ENCODE data around the gene TRIM71.

GRCh38 chr3:32841341-32841740 lies 23.5 kb downstream of the TRIM71 start:
- TF ChIP-seq, protein P1, sequence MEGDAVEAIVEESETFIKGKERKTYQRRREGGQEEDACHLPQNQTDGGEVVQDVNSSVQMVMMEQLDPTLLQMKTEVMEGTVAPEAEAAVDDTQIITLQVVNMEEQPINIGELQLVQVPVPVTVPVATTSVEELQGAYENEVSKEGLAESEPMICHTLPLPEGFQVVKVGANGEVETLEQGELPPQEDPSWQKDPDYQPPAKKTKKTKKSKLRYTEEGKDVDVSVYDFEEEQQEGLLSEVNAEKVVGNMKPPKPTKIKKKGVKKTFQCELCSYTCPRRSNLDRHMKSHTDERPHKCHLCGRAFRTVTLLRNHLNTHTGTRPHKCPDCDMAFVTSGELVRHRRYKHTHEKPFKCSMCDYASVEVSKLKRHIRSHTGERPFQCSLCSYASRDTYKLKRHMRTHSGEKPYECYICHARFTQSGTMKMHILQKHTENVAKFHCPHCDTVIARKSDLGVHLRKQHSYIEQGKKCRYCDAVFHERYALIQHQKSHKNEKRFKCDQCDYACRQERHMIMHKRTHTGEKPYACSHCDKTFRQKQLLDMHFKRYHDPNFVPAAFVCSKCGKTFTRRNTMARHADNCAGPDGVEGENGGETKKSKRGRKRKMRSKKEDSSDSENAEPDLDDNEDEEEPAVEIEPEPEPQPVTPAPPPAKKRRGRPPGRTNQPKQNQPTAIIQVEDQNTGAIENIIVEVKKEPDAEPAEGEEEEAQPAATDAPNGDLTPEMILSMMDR (IDR thresholded peaks at IDR 0.05; ENCODE audit: poor library complexity, severe bottlenecking), result no peak
- TF ChIP-seq SMC3 (conservative IDR thresholded peaks at IDR 0.05; ENCODE audit: poor library complexity), result no peak
- no peak for TF ChIP-seq EZH2 (IDR thresholded peaks at IDR 0.05; ENCODE audit: borderline replicate concordance, insufficient read depth, low read length, poor library complexity, severe bottlenecking)
- no peak for TF ChIP-seq TAF1 (IDR thresholded peaks at IDR 0.05; ENCODE audit: low read depth)
- TF ChIP-seq POLR2AphosphoS5 (IDR thresholded peaks at IDR 0.05), result no peak
- no peak for TF ChIP-seq MXI1 (conservative IDR thresholded peaks at IDR 0.05; ENCODE audit: poor library complexity, severe bottlenecking)
